ENCODE results near the gene CACFD1.

- TF ChIP-seq CTCF (IDR thresholded peaks at IDR 0.05) (no peak), POLR2A (IDR thresholded peaks at IDR 0.05) (no peak)
Measured at GRCh38 chr9:133425049-133425632, 34.6 kb upstream of the CACFD1 start.

All from body of pancreas (tissue), 4 donors.